Prostate gland (tissue), 2 donors: ENCODE data around the gene LCN12.

Experiments
- POLR2AphosphoS5 ChIP-seq: sonication (generic); formaldehyde crosslinking; IDR thresholded peaks from one replicate; pipeline ENCODE4 v1.6.1; 2017; ENCODE audit warnings: antibody characterized with exemption
- TF ChIP-seq, protein P1 (sequence below), 4 experiments: fragments of 200-600 bp in 2 of 4; fragments of 450-650 bp in 2 of 4; sonication (generic) in 2 of 4; IDR thresholded peaks; 1 replicate in 3 of 4; 2 replicates in 1 of 4; pipeline ENCODE4 v1.5.1; 2016 to 2019; ENCODE audit warnings: antibody characterized with exemption in 4 of 4, mild to moderate bottlenecking in 2 of 4, moderate library complexity in 2 of 4

DNA sequence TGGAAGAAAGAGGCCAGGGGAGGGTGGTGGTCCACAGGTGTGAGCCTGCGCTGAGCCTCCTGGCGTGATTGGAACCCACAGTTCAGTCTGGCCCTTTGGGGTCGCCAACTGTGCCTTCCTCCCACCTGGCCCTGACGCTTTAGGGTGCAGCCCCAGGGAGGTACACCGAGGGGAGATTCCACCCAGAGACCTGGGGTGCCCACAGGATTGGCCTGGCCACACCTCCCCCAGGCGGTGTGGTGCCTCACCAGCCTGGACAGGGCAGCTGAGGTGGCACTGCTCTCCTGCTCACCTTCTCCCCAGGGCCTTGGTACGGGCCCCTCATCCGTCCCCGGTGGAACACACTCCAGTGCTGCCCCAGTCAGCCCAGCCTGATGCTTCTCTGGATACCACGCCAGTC lies 45.3 kb downstream of the LCN12 start:
- TF ChIP-seq POLR2AphosphoS5: no peak
- TF ChIP-seq, protein P1, sequence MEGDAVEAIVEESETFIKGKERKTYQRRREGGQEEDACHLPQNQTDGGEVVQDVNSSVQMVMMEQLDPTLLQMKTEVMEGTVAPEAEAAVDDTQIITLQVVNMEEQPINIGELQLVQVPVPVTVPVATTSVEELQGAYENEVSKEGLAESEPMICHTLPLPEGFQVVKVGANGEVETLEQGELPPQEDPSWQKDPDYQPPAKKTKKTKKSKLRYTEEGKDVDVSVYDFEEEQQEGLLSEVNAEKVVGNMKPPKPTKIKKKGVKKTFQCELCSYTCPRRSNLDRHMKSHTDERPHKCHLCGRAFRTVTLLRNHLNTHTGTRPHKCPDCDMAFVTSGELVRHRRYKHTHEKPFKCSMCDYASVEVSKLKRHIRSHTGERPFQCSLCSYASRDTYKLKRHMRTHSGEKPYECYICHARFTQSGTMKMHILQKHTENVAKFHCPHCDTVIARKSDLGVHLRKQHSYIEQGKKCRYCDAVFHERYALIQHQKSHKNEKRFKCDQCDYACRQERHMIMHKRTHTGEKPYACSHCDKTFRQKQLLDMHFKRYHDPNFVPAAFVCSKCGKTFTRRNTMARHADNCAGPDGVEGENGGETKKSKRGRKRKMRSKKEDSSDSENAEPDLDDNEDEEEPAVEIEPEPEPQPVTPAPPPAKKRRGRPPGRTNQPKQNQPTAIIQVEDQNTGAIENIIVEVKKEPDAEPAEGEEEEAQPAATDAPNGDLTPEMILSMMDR (IDR thresholded peaks at IDR 0.05): no peak
